DND-41 (cell line): ENCODE data around the gene GLRA3.

ENCODE experiments used
- CTCF ChIP-seq: IDR thresholded peaks from 2 replicates; pipeline ENCODE4 v1.5.1; 2012; ENCODE audit warnings: borderline replicate concordance, low read length, moderate library complexity, mild to moderate bottlenecking; ENCODE audit not compliant: poor library complexity, severe bottlenecking; ENCODE audit errors: extremely low read depth
- EZH2 ChIP-seq: IDR thresholded peaks from 3 replicates; pipeline ENCODE4 v1.6.1; 2012; ENCODE audit warnings: borderline replicate concordance, low read depth, mild to moderate bottlenecking, moderate library complexity, low read length, inconsistent platforms; ENCODE audit not compliant: severe bottlenecking

GRCh38 chr4:174592985-174593335 is 236.1 kb downstream of the GLRA3 start:
- TF ChIP-seq CTCF, result no peak
- no peak for TF ChIP-seq EZH2
